Measurements from ENCODE around the gene PLPPR1. TPM values are rescaled to one million over a fixed set of nuclear protein-coding genes. Genes with fewer than 3 reads are reported as not detected.

The PLPPR1 gene
- total RNA-seq, 1 donor from 2014 or later: not detected

DNA sequence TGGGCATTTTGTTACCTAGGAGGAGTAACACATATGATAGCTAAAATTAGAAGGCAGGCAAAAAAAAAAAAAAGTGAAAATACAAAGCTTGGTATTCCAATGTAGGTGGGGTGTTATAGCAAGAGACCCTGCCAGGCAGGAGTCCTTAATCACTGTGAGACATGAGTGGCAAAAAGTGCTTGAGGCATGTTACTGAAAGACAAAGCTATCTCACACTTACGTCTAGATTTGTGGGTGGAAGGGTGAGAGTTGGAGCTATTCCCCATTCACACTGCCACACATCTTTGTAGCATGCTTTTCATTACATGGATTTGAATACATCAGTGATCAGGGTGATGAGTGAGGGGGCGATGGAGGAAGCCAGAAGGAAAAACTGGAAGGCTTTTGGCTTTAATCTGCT is 2.6 kb upstream of the PLPPR1 start:
- Mint-ChIP-seq H3K4me3 (ENCODE audit: unreplicated experiment) (no peak overlapping the region), H3K27ac (ENCODE audit: unreplicated experiment) (no peak overlapping the region), H3K27me3 (ENCODE audit: unreplicated experiment) (peaks cover 56% of the 10 kb centered on the region), H3K9me3 (ENCODE audit: unreplicated experiment) (no peaks in the 10 kb centered on the region), H3K4me1 (ENCODE audit: unreplicated experiment) (peaks cover 7% of the 10 kb centered on the region), H3K36me3 (ENCODE audit: unreplicated experiment) (no peaks in the 10 kb centered on the region)
- no peak for DNase-seq (ENCODE audit: extremely low spot score, unreplicated experiment)
- TF ChIP-seq, protein P1, sequence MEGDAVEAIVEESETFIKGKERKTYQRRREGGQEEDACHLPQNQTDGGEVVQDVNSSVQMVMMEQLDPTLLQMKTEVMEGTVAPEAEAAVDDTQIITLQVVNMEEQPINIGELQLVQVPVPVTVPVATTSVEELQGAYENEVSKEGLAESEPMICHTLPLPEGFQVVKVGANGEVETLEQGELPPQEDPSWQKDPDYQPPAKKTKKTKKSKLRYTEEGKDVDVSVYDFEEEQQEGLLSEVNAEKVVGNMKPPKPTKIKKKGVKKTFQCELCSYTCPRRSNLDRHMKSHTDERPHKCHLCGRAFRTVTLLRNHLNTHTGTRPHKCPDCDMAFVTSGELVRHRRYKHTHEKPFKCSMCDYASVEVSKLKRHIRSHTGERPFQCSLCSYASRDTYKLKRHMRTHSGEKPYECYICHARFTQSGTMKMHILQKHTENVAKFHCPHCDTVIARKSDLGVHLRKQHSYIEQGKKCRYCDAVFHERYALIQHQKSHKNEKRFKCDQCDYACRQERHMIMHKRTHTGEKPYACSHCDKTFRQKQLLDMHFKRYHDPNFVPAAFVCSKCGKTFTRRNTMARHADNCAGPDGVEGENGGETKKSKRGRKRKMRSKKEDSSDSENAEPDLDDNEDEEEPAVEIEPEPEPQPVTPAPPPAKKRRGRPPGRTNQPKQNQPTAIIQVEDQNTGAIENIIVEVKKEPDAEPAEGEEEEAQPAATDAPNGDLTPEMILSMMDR (IDR thresholded peaks at IDR 0.05): no peak

DNA sequence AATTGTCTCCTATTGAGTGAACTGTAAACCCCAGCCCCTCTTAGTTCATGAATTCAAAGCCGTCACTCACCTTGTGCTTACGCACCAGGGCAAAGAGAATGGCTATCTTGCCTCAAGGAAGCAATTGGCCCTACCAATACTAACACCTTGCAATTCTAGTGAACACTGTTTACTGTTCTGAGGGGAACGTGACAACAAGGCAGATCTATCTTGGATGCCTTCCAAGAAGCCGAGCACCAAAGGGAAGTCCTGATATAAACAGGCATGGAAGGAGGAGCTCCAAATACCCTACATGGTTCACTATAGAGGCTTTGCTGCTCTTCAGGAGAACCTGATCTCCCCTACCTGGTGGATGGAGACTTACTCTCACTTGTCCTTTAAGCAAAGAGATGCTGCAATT is 1.7 kb upstream of the PLPPR1 start:
- H3K4me3 Mint-ChIP-seq (ENCODE audit: unreplicated experiment): no peak overlapping the region
- H3K9me3 Mint-ChIP-seq (ENCODE audit: unreplicated experiment): no peaks in the 10 kb centered on the region
- H3K36me3 Mint-ChIP-seq (ENCODE audit: unreplicated experiment): no peaks in the 10 kb centered on the region
- H3K27ac Mint-ChIP-seq (ENCODE audit: unreplicated experiment): no peak overlapping the region
- TF ChIP-seq, protein P1 (IDR thresholded peaks at IDR 0.05): no peak
- no peak for DNase-seq (ENCODE audit: extremely low spot score, unreplicated experiment)
- H3K4me1 Mint-ChIP-seq (ENCODE audit: unreplicated experiment): peaks cover 7% of the 10 kb centered on the region
- H3K27me3 Mint-ChIP-seq (ENCODE audit: unreplicated experiment): peaks cover 62% of the 10 kb centered on the region

DNA sequence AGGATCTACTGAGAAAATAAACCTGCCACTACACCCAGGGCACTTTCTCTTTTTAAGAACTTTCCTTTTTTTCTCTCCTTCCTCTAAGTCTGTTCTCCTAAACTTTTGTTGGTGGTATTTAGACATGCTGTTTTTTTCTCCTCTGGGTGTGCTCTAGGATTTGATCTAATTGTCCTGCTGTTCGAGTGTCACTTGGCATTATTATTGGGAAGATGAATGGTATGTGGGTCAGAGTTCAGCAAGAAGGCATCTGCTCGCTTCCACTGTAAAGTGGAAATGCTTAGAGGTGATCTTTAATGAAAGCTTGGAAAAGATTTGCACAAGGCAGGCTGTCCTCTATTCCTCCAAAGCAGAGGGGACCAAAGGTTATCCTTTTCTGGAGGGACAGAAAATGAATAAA is 1.3 kb upstream of the PLPPR1 start:
- Mint-ChIP-seq H3K27me3 (ENCODE audit: unreplicated experiment) (peaks cover 66% of the 10 kb centered on the region), H3K9me3 (ENCODE audit: unreplicated experiment) (no peaks in the 10 kb centered on the region), H3K4me3 (ENCODE audit: unreplicated experiment) (peak overlapping the region; percentile 2), H3K27ac (ENCODE audit: unreplicated experiment) (no peak overlapping the region), H3K4me1 (ENCODE audit: unreplicated experiment) (peaks cover 7% of the 10 kb centered on the region), H3K36me3 (ENCODE audit: unreplicated experiment) (no peaks in the 10 kb centered on the region)
- no peak for DNase-seq (ENCODE audit: extremely low spot score, unreplicated experiment)
- TF ChIP-seq, protein P1 (IDR thresholded peaks at IDR 0.05): no peak

DNA sequence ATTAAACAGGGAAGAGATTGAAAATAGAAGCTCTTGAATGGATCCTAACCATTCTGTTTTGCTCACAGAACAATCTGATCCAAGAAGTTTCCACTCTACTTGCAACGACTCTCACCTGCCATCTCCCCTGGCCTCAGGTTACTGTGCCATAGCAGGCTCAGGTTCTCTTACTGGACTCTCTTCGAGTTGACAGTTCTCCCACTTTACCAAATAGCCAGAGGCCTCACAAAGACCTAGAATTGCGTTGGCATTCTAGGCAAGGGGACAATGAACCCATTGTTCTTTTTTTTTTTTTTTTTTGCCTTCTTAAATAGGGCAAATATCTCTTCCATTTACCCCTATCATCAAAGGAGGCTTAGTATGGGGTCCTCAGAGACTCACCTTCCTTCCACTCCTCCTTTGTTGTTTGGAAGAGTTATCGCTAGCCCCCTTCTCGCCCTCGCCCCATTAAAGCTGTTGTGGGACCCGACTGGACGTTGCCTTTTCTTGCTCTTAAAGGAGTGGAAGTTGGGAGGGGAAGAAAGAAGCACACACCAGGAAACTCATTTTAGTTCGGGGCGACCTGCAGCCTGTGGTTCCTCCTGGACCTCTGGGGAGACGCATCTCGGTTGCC is 688 bp upstream of the PLPPR1 start:
- Mint-ChIP-seq H3K27me3 (ENCODE audit: unreplicated experiment) (peaks cover 66% of the 10 kb centered on the region), H3K9me3 (ENCODE audit: unreplicated experiment) (no peaks in the 10 kb centered on the region), H3K36me3 (ENCODE audit: unreplicated experiment) (no peaks in the 10 kb centered on the region), H3K4me1 (ENCODE audit: unreplicated experiment) (peaks cover 7% of the 10 kb centered on the region), H3K4me3 (ENCODE audit: unreplicated experiment) (peak overlapping the region; percentile 82), H3K27ac (ENCODE audit: unreplicated experiment) (no peak overlapping the region)
- TF ChIP-seq, protein P1 (IDR thresholded peaks at IDR 0.05): no peak
- no peak for DNase-seq (ENCODE audit: extremely low spot score, unreplicated experiment)

DNA sequence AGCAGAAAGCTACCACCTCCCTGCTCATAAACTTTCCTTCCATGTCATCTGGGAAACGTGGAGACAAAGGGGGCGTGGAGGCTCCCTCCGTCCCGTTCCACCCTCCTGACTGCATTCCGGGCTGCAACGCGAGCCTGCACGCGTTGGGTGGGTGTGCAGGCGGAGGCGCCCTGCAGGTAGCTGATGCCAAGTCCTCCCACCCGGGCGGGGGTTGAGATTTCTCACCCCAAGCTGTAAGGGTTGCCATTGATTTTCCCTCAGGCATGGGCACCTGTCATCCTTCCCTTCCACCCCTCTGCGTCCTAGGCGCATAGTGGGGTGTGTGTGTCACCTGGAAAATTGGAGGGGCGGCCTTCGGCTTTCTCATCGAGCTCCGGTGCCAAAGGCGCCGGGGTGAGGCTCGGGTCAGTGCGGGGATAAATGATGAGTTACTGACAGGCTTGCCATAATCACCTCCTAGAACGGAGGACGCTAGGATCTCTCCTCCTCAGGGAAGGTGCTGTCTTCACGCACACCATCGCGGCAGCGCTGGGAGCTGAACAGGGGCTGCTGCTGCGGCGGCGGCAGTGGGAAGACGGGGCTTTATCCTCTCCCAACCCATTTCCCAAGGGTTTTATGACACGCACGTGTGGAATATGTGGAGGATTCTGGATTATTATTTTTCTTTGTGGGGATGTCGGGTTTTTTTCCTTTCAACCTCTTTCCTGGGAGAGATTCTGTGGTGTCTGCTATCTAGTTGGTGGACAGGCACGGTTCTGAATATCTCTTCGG is 973 bp downstream of the PLPPR1 start:
- H3K27ac Mint-ChIP-seq (ENCODE audit: unreplicated experiment): no peak overlapping the region
- H3K36me3 Mint-ChIP-seq (ENCODE audit: unreplicated experiment): no peaks in the 10 kb centered on the region
- H3K4me1 Mint-ChIP-seq (ENCODE audit: unreplicated experiment): peaks cover 7% of the 10 kb centered on the region
- H3K4me3 Mint-ChIP-seq (ENCODE audit: unreplicated experiment): peak overlapping the region; percentile 26
- TF ChIP-seq, protein P1 (IDR thresholded peaks at IDR 0.05): no peak
- no peaks in the 10 kb centered on the region for H3K9me3 Mint-ChIP-seq (ENCODE audit: unreplicated experiment)
- H3K27me3 Mint-ChIP-seq (ENCODE audit: unreplicated experiment): peaks cover 75% of the 10 kb centered on the region
- DNase-seq (ENCODE audit: extremely low spot score, unreplicated experiment): no peak
